Measurements from ENCODE around the gene ACTR5. TPM values are rescaled to one million over a fixed set of nuclear protein-coding genes. Genes with fewer than 3 reads are reported as not detected.

Gene ACTR5
- 1 to 10 TPM; 5.2 to 6.3 TPM for polyA plus RNA-seq

- 1% methylated on average over 78 to 84 of the region's 84 CpGs for WGBS, 2 donors
- peak within 1 kb of the TSS; percentile 93 to 97 for H3K27ac ChIP-seq (ENCODE audit: low read depth in 2 of 2, low read length in 1 of 2)
- H3K27me3 ChIP-seq (ENCODE audit: control insufficient read depth in 1 of 2, insufficient read depth in 2 of 2, low read length in 2 of 2) = no peaks in the 10 kb centered on the region
- H3K4me3 ChIP-seq (ENCODE audit: low read depth in 1 of 2, low read length in 2 of 2) = peak within 1 kb of the TSS; percentile 86 to 89
- H3K36me3 ChIP-seq (ENCODE audit: control insufficient read depth in 2 of 2, insufficient read depth in 2 of 2, low read length in 1 of 2) = peaks cover 0 to 4% of the 10 kb centered on the region in 2 donors
- H3K4me1 ChIP-seq (ENCODE audit: control insufficient read depth in 2 of 2, insufficient read depth in 2 of 2, low read length in 1 of 2) = no peaks in the 10 kb centered on the region
- no peaks in the 10 kb centered on the region for H3K9me3 ChIP-seq (ENCODE audit: control insufficient read depth in 2 of 2, insufficient read depth in 1 of 2, low read depth in 1 of 2, low read length in 1 of 2)
Observed at GRCh38 chr20:38748097-38748860, at the start of gene ACTR5. Gene ACTR5, plus strand, starts transcription at chr20:38748460. Its CDS starts 19 bp downstream, at chr20:38748479.

GRCh38 chr20:38698541-38698940 is 49.7 kb upstream of the ACTR5 start:
- H3K27ac ChIP-seq (ENCODE audit: low read depth in 2 of 2, low read length in 1 of 2) = no peak overlapping the region
- H3K4me3 ChIP-seq (ENCODE audit: low read depth in 1 of 2, low read length in 2 of 2) = no peak overlapping the region
- WGBS, 2 donors = 85 to 86% methylated on average over 15 of the region's 15 CpGs
- H3K9me3 ChIP-seq (ENCODE audit: control insufficient read depth in 2 of 2, insufficient read depth in 1 of 2, low read depth in 1 of 2, low read length in 1 of 2) = peaks cover 0 to 3% of the 10 kb centered on the region in 2 donors
- no peaks in the 10 kb centered on the region for H3K36me3 ChIP-seq (ENCODE audit: control insufficient read depth in 2 of 2, insufficient read depth in 2 of 2, low read length in 1 of 2)
- H3K27me3 ChIP-seq (ENCODE audit: control insufficient read depth in 1 of 2, insufficient read depth in 2 of 2, low read length in 2 of 2) = no peaks in the 10 kb centered on the region
- no peaks in the 10 kb centered on the region for H3K4me1 ChIP-seq (ENCODE audit: control insufficient read depth in 2 of 2, insufficient read depth in 2 of 2, low read length in 1 of 2)

GRCh38 chr20:38700141-38700540 is 48.1 kb upstream of the ACTR5 start:
- 39 to 46% methylated on average over 4 of the region's 4 CpGs for WGBS, 2 donors
- no peaks in the 10 kb centered on the region for H3K4me1 ChIP-seq (ENCODE audit: control insufficient read depth in 2 of 2, insufficient read depth in 2 of 2, low read length in 1 of 2)
- no peak overlapping the region for H3K27ac ChIP-seq (ENCODE audit: low read depth in 2 of 2, low read length in 1 of 2)
- H3K4me3 ChIP-seq (ENCODE audit: low read depth in 1 of 2, low read length in 2 of 2) = no peak overlapping the region
- no peaks in the 10 kb centered on the region for H3K27me3 ChIP-seq (ENCODE audit: control insufficient read depth in 1 of 2, insufficient read depth in 2 of 2, low read length in 2 of 2)
- H3K36me3 ChIP-seq (ENCODE audit: control insufficient read depth in 2 of 2, insufficient read depth in 2 of 2, low read length in 1 of 2) = no peaks in the 10 kb centered on the region
- H3K9me3 ChIP-seq (ENCODE audit: control insufficient read depth in 2 of 2, insufficient read depth in 1 of 2, low read depth in 1 of 2, low read length in 1 of 2) = peaks cover 0 to 3% of the 10 kb centered on the region in 2 donors

- H3K27me3 ChIP-seq (ENCODE audit: control insufficient read depth in 1 of 2, insufficient read depth in 2 of 2, low read length in 2 of 2) = no peaks in the 10 kb centered on the region
- H3K9me3 ChIP-seq (ENCODE audit: control insufficient read depth in 2 of 2, insufficient read depth in 1 of 2, low read depth in 1 of 2, low read length in 1 of 2) = peaks cover 0 to 3% of the 10 kb centered on the region in 2 donors
- 74 to 83% methylated on average over 3 of the region's 3 CpGs for WGBS, 2 donors
- no peak overlapping the region for H3K27ac ChIP-seq (ENCODE audit: low read depth in 2 of 2, low read length in 1 of 2)
- H3K4me1 ChIP-seq (ENCODE audit: control insufficient read depth in 2 of 2, insufficient read depth in 2 of 2, low read length in 1 of 2) = no peaks in the 10 kb centered on the region
- no peaks in the 10 kb centered on the region for H3K36me3 ChIP-seq (ENCODE audit: control insufficient read depth in 2 of 2, insufficient read depth in 2 of 2, low read length in 1 of 2)
- no peak overlapping the region for H3K4me3 ChIP-seq (ENCODE audit: low read depth in 1 of 2, low read length in 2 of 2)
Observed at GRCh38 chr20:38700926-38701325, 47.3 kb upstream of the ACTR5 start.

- Histone ChIP-seq H3K36me3 (ENCODE audit: control insufficient read depth in 2 of 2, insufficient read depth in 2 of 2, low read length in 1 of 2) (no peaks in the 10 kb centered on the region), H3K27me3 (ENCODE audit: control insufficient read depth in 1 of 2, insufficient read depth in 2 of 2, low read length in 2 of 2) (no peaks in the 10 kb centered on the region)
Observed at GRCh38 chr20:38703526-38703925, 44.7 kb upstream of the ACTR5 start.

GRCh38 chr20:38704136-38704535 is 44.1 kb upstream of the ACTR5 start:
- Histone ChIP-seq H3K36me3 (ENCODE audit: control insufficient read depth in 2 of 2, insufficient read depth in 2 of 2, low read length in 1 of 2) (no peaks in the 10 kb centered on the region), H3K27ac (ENCODE audit: low read depth in 2 of 2, low read length in 1 of 2) (no peak overlapping the region), H3K4me1 (ENCODE audit: control insufficient read depth in 2 of 2, insufficient read depth in 2 of 2, low read length in 1 of 2) (no peaks in the 10 kb centered on the region), H3K9me3 (ENCODE audit: control insufficient read depth in 2 of 2, insufficient read depth in 1 of 2, low read depth in 1 of 2, low read length in 1 of 2) (peaks cover 0 to 3% of the 10 kb centered on the region in 2 donors), H3K4me3 (ENCODE audit: low read depth in 1 of 2, low read length in 2 of 2) (no peak overlapping the region), H3K27me3 (ENCODE audit: control insufficient read depth in 1 of 2, insufficient read depth in 2 of 2, low read length in 2 of 2) (no peaks in the 10 kb centered on the region)
- WGBS, 2 donors = 52 to 54% methylated on average over 4 of the region's 4 CpGs

More at GRCh38 chr20:38703526-38703925, 44.7 kb upstream of the ACTR5 start:
- 63 to 78% methylated on average over 3 of the region's 3 CpGs for WGBS, 2 donors
- H3K4me3 ChIP-seq (ENCODE audit: low read depth in 1 of 2, low read length in 2 of 2) = no peak overlapping the region
- no peak overlapping the region for H3K27ac ChIP-seq (ENCODE audit: low read depth in 2 of 2, low read length in 1 of 2)
- no peaks in the 10 kb centered on the region for H3K4me1 ChIP-seq (ENCODE audit: control insufficient read depth in 2 of 2, insufficient read depth in 2 of 2, low read length in 1 of 2)
- H3K9me3 ChIP-seq (ENCODE audit: control insufficient read depth in 2 of 2, insufficient read depth in 1 of 2, low read depth in 1 of 2, low read length in 1 of 2) = peaks cover 0 to 3% of the 10 kb centered on the region in 2 donors

GRCh38 chr20:38706509-38706908 is 41.8 kb upstream of the ACTR5 start:
- Histone ChIP-seq H3K27me3 (ENCODE audit: control insufficient read depth in 1 of 2, insufficient read depth in 2 of 2, low read length in 2 of 2) (no peaks in the 10 kb centered on the region), H3K27ac (ENCODE audit: low read depth in 2 of 2, low read length in 1 of 2) (no peak overlapping the region), H3K36me3 (ENCODE audit: control insufficient read depth in 2 of 2, insufficient read depth in 2 of 2, low read length in 1 of 2) (no peaks in the 10 kb centered on the region), H3K4me3 (ENCODE audit: low read depth in 1 of 2, low read length in 2 of 2) (no peak overlapping the region), H3K4me1 (ENCODE audit: control insufficient read depth in 2 of 2, insufficient read depth in 2 of 2, low read length in 1 of 2) (no peaks in the 10 kb centered on the region), H3K9me3 (ENCODE audit: control insufficient read depth in 2 of 2, insufficient read depth in 1 of 2, low read depth in 1 of 2, low read length in 1 of 2) (peaks cover 0 to 3% of the 10 kb centered on the region in 2 donors)
- WGBS, 2 donors = 15 to 17% methylated on average over 7 of the region's 7 CpGs

GRCh38 chr20:38714308-38714707 is 34.0 kb upstream of the ACTR5 start:
- WGBS, 2 donors = 29% methylated on average over 6 of the region's 6 CpGs
- Histone ChIP-seq H3K4me1 (ENCODE audit: control insufficient read depth in 2 of 2, insufficient read depth in 2 of 2, low read length in 1 of 2) (no peaks in the 10 kb centered on the region), H3K4me3 (ENCODE audit: low read depth in 1 of 2, low read length in 2 of 2) (no peak overlapping the region), H3K27ac (ENCODE audit: low read depth in 2 of 2, low read length in 1 of 2) (no peak overlapping the region), H3K9me3 (ENCODE audit: control insufficient read depth in 2 of 2, insufficient read depth in 1 of 2, low read depth in 1 of 2, low read length in 1 of 2) (peaks cover 0 to 3% of the 10 kb centered on the region in 2 donors), H3K36me3 (ENCODE audit: control insufficient read depth in 2 of 2, insufficient read depth in 2 of 2, low read length in 1 of 2) (no peaks in the 10 kb centered on the region), H3K27me3 (ENCODE audit: control insufficient read depth in 1 of 2, insufficient read depth in 2 of 2, low read length in 2 of 2) (peaks cover 0 to 2% of the 10 kb centered on the region in 2 donors)

- H3K27me3 ChIP-seq (ENCODE audit: control insufficient read depth in 1 of 2, insufficient read depth in 2 of 2, low read length in 2 of 2) = peaks cover 0 to 2% of the 10 kb centered on the region in 2 donors
- H3K36me3 ChIP-seq (ENCODE audit: control insufficient read depth in 2 of 2, insufficient read depth in 2 of 2, low read length in 1 of 2) = no peaks in the 10 kb centered on the region
- no peak overlapping the region for H3K4me3 ChIP-seq (ENCODE audit: low read depth in 1 of 2, low read length in 2 of 2)
- WGBS, 2 donors = 39 to 53% methylated on average over 10 of the region's 10 CpGs
- no peaks in the 10 kb centered on the region for H3K4me1 ChIP-seq (ENCODE audit: control insufficient read depth in 2 of 2, insufficient read depth in 2 of 2, low read length in 1 of 2)
- peaks cover 0 to 3% of the 10 kb centered on the region in 2 donors for H3K9me3 ChIP-seq (ENCODE audit: control insufficient read depth in 2 of 2, insufficient read depth in 1 of 2, low read depth in 1 of 2, low read length in 1 of 2)
- no peak overlapping the region for H3K27ac ChIP-seq (ENCODE audit: low read depth in 2 of 2, low read length in 1 of 2)
Observed at GRCh38 chr20:38715646-38716045, 32.6 kb upstream of the ACTR5 start.

GRCh38 chr20:38722683-38723016 is 25.6 kb upstream of the ACTR5 start:
- peaks cover 23 to 51% of the 10 kb centered on the region in 2 donors for H3K27me3 ChIP-seq (ENCODE audit: control insufficient read depth in 1 of 2, insufficient read depth in 2 of 2, low read length in 2 of 2)

More at GRCh38 chr20:38722683-38723016, 25.6 kb upstream of the ACTR5 start:
- Histone ChIP-seq H3K27ac (ENCODE audit: low read depth in 2 of 2, low read length in 1 of 2) (no peak overlapping the region), H3K36me3 (ENCODE audit: control insufficient read depth in 2 of 2, insufficient read depth in 2 of 2, low read length in 1 of 2) (no peaks in the 10 kb centered on the region), H3K9me3 (ENCODE audit: control insufficient read depth in 2 of 2, insufficient read depth in 1 of 2, low read depth in 1 of 2, low read length in 1 of 2) (peaks cover 2 to 17% of the 10 kb centered on the region in 2 donors), H3K4me1 (ENCODE audit: control insufficient read depth in 2 of 2, insufficient read depth in 2 of 2, low read length in 1 of 2) (peaks cover 6 to 15% of the 10 kb centered on the region in 2 donors), H3K4me3 (ENCODE audit: low read depth in 1 of 2, low read length in 2 of 2) (no peak overlapping the region)
- WGBS, 2 donors = 0 to 1% methylated on average over 6 to 7 of the region's 7 CpGs

All from esophagus (tissue), 2 donors.